HepG2 (cell line): ENCODE results near the gene SLC35B2. TPM values are rescaled to one million over a fixed set of nuclear protein-coding genes. Genes with fewer than 3 reads are reported as not detected.

Experiments used
- AFF4 ChIP-seq: sonication (generic); formaldehyde crosslinking; IDR thresholded peaks from 2 replicates; pipeline ENCODE4 v1.4.0; 2020; ENCODE audit warnings: missing genetic modification reagents
- CENPX ChIP-seq: sonication (generic); formaldehyde crosslinking; IDR thresholded peaks from 2 replicates; pipeline ENCODE4 v1.9.0; 2021; ENCODE audit warnings: mild to moderate bottlenecking, missing genetic modification reagents, moderate library complexity
- CHD2 ChIP-seq: IDR thresholded peaks from 2 replicates; pipeline ENCODE4 v1.6.1; 2011; ENCODE audit warnings: low read depth, low read length, improper control_type of control experiment
- GABPB1 ChIP-seq: IDR thresholded peaks from 2 replicates; pipeline ENCODE4 v1.6.1; 2016; ENCODE audit warnings: mild to moderate bottlenecking, missing genetic modification reagents, moderate library complexity, missing compliant biosample characterization
- KLF13 ChIP-seq: sonication (generic); formaldehyde crosslinking; IDR thresholded peaks from 2 replicates; pipeline ENCODE4 v1.4.0; 2020; ENCODE audit warnings: mild to moderate bottlenecking, missing genetic modification reagents
- NFYB ChIP-seq: sonication (generic); formaldehyde crosslinking; IDR thresholded peaks from 2 replicates; pipeline ENCODE4 v1.4.0; 2020; ENCODE audit warnings: missing genetic modification reagents
- NR2F6 ChIP-seq, 2 experiments: IDR thresholded peaks; 2 replicates each; pipeline ENCODE4 v1.6.1; 2016; ENCODE audit warnings: antibody characterized with exemption in 1 of 2, mild to moderate bottlenecking in 1 of 2
- PHF8 ChIP-seq: sonication (generic); formaldehyde crosslinking; IDR thresholded peaks from 2 replicates; pipeline ENCODE4 v1.5.0; 2020; ENCODE audit warnings: missing genetic modification reagents
- RARG ChIP-seq: sonication (generic); formaldehyde crosslinking; IDR thresholded peaks from 2 replicates; pipeline ENCODE4 v1.4.0; 2020; ENCODE audit warnings: low read depth, mild to moderate bottlenecking, missing genetic modification reagents
- SOX13 ChIP-seq, 3 experiments: fragments of 450-650 bp in 1 of 3; sonication (generic) in 1 of 3; formaldehyde crosslinking in 1 of 3; IDR thresholded peaks in 2 of 3; conservative IDR thresholded peaks in 1 of 3; 2 replicates each; pipeline versions ENCODE4 v1.5.0 to v1.6.1; 2016 to 2020; ENCODE audit warnings: antibody characterized with exemption in 1 of 3, mild to moderate bottlenecking in 1 of 3, missing compliant biosample characterization in 1 of 3, missing genetic modification reagents in 1 of 3, moderate library complexity in 1 of 3
- SRF ChIP-seq: IDR thresholded peaks from 2 replicates; pipeline ENCODE4 v1.6.1; 2011; ENCODE audit warnings: mild to moderate bottlenecking, low read depth, low read length, moderate library complexity
- ZEB1 ChIP-seq: IDR thresholded peaks from 2 replicates; pipeline ENCODE4 v1.6.1; 2012; ENCODE audit warnings: mild to moderate bottlenecking, low read depth, inconsistent platforms; ENCODE audit not compliant: insufficient replicate concordance
- ZKSCAN1 ChIP-seq: fragments of 150-350 bp; IDR thresholded peaks from 2 replicates; pipeline ENCODE4 v1.6.1; 2014; ENCODE audit warnings: low read length
- ZNF503 ChIP-seq: sonication (generic); formaldehyde crosslinking; IDR thresholded peaks from 2 replicates; pipeline ENCODE4 v1.4.0; 2020; ENCODE audit warnings: missing genetic modification reagents
- ZNF510 ChIP-seq: sonication (generic); formaldehyde crosslinking; IDR thresholded peaks from 2 replicates; pipeline ENCODE4 v1.4.0; 2020; ENCODE audit warnings: low read depth, mild to moderate bottlenecking, missing genetic modification reagents
- ZNF569 ChIP-seq: sonication (generic); formaldehyde crosslinking; IDR thresholded peaks from 2 replicates; pipeline ENCODE4 v1.5.0; 2020; ENCODE audit warnings: mild to moderate bottlenecking, missing genetic modification reagents, moderate library complexity, borderline replicate concordance
- ZNF598 ChIP-seq: sonication (generic); formaldehyde crosslinking; IDR thresholded peaks from 2 replicates; pipeline ENCODE4 v1.5.1; 2020; ENCODE audit warnings: mild to moderate bottlenecking, missing genetic modification reagents, borderline replicate concordance
- ZNF777 ChIP-seq: sonication (generic); formaldehyde crosslinking; IDR thresholded peaks from 2 replicates; pipeline ENCODE4 v1.4.0; 2020; ENCODE audit warnings: missing genetic modification reagents
- ZNF839 ChIP-seq: sonication (generic); formaldehyde crosslinking; IDR thresholded peaks from 2 replicates; pipeline ENCODE4 v1.4.0; 2020; ENCODE audit warnings: missing genetic modification reagents, mild to moderate bottlenecking, borderline replicate concordance
- ZSCAN31 ChIP-seq: sonication (generic); formaldehyde crosslinking; IDR thresholded peaks from 2 replicates; pipeline ENCODE4 v1.5.0; 2020; ENCODE audit warnings: low read depth, mild to moderate bottlenecking, missing genetic modification reagents
- polyA plus RNA-seq, 8 experiments: library from polyadenylated mRNA; depleted of rRNA in 3 of 8; stranded (reverse) in 7 of 8; unstranded in 1 of 8; fragments of >200 nt; fragmentation: Illumina TruSeq in 4 of 8; extraction: Trizol in 4 of 8; gene quantifications; 2 replicates each; pipeline versions ENCODE4 v1.2.1 to v1.2.3, GENCODE V29; 2011 to 2016; ENCODE audit warnings: low read depth in 4 of 8, missing spikeins in 1 of 8, mixed read lengths in 1 of 8; ENCODE audit not compliant: insufficient read depth in 1 of 8
- total RNA-seq, 5 experiments: library from RNA; depleted of rRNA; stranded (reverse); fragments of >200 nt; fragmentation: Illumina TruSeq; extraction: Trizol; gene quantifications; 2 replicates each; pipeline ENCODE4 v1.2.3, GENCODE V29; 2016; ENCODE audit warnings: low read depth in 1 of 5
- TF ChIP-seq, protein P1 (sequence below): sonication (generic); formaldehyde crosslinking; IDR thresholded peaks from 2 replicates; pipeline ENCODE4 v1.4.0; 2020; ENCODE audit warnings: missing genetic modification reagents, borderline replicate concordance

Gene SLC35B2
- total and polyA plus RNA-seq, 2 of the 13 experiments (the other 11 are each of a cell fraction or from before 2014, with no cell fraction given): 61.1 to 148 TPM

- TF ChIP-seq ZKSCAN1: no peak
- no peak for TF ChIP-seq CHD2
- no peak for TF ChIP-seq SOX13 (IDR thresholded peaks at IDR 0.05)
- TF ChIP-seq SOX13 (CRISPR knock-in tag; conservative IDR thresholded peaks at IDR 0.05 in 1 of 2, IDR thresholded peaks at IDR 0.05 in 1 of 2): no peak
- TF ChIP-seq PHF8 (CRISPR knock-in tag): peak; percentile 78
- TF ChIP-seq ZNF510 (CRISPR knock-in tag): 0 out of 2 replicates have a peak, but pooled peaks have one; percentile 53
- peak; percentile 37; the same call in 1 of the 2 replicates for TF ChIP-seq ZNF777 (CRISPR knock-in tag)
- TF ChIP-seq ZSCAN31: peak; percentile 62
- no peak for TF ChIP-seq ZNF569 (CRISPR knock-in tag)
- TF ChIP-seq, protein P1, sequence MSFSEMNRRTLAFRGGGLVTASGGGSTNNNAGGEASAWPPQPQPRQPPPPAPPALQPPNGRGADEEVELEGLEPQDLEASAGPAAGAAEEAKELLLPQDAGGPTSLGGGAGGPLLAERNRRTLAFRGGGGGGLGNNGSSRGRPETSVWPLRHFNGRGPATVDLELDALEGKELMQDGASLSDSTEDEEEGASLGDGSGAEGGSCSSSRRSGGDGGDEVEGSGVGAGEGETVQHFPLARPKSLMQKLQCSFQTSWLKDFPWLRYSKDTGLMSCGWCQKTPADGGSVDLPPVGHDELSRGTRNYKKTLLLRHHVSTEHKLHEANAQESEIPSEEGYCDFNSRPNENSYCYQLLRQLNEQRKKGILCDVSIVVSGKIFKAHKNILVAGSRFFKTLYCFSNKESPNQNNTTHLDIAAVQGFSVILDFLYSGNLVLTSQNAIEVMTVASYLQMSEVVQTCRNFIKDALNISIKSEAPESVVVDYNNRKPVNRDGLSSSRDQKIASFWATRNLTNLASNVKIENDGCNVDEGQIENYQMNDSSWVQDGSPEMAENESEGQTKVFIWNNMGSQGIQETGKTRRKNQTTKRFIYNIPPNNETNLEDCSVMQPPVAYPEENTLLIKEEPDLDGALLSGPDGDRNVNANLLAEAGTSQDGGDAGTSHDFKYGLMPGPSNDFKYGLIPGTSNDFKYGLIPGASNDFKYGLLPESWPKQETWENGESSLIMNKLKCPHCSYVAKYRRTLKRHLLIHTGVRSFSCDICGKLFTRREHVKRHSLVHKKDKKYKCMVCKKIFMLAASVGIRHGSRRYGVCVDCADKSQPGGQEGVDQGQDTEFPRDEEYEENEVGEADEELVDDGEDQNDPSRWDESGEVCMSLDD: no peak; the same call in 1 of the 2 replicates
- TF ChIP-seq SRF: no peak
- no peak for TF ChIP-seq ZEB1
- no peak for TF ChIP-seq NR2F6 (IDR thresholded peaks at IDR 0.05)
- no peak for TF ChIP-seq NR2F6 (CRISPR knock-in tag; IDR thresholded peaks at IDR 0.05)
- peak; percentile 67; the same call in 1 of the 2 replicates for TF ChIP-seq ZNF503
- TF ChIP-seq AFF4 (CRISPR knock-in tag): no peak
- no peak for TF ChIP-seq CENPX (CRISPR knock-in tag)
- TF ChIP-seq NFYB (CRISPR knock-in tag): peak; percentile 58
- TF ChIP-seq ZNF839 (CRISPR knock-in tag): peak; percentile 65; the same call in 1 of the 2 replicates
- peak; percentile 89; the same call in 1 of the 2 replicates for TF ChIP-seq KLF13 (CRISPR knock-in tag)
- no peak for TF ChIP-seq RARG (CRISPR knock-in tag)
- TF ChIP-seq GABPB1 (CRISPR knock-in tag): peak; percentile 84; the same call in 1 of the 2 replicates
- peak; percentile 54; the same call in 1 of the 2 replicates for TF ChIP-seq ZNF598 (CRISPR knock-in tag)
Measured at GRCh38 chr6:44219053-44219814, 38.1 kb downstream of the SLC35B2 start (continued).
